Stimulated activated naive CD8-positive, alpha-beta T cell treated with anti-CD3 and anti-CD28 coated beads, Interleukin-15, Interleukin-2, amounts not matched to agents 100 ng/mL and 50 ng/mL, for 24 hours (primary cell): ENCODE results near the gene FAF1.
A peak's percentile ranks its signal among the peaks of the same experiment; 100 is the strongest.

Experiments
- H3K27ac Mint-ChIP-seq: one replicate; pipeline ENCODE4 v1.8.0; 2021; ENCODE audit warnings: mild to moderate bottlenecking, mixed read lengths
- H3K27me3 Mint-ChIP-seq: one replicate; pipeline ENCODE4 v1.8.0; 2021; ENCODE audit warnings: mixed read lengths
- H3K36me3 Mint-ChIP-seq: one replicate; pipeline ENCODE4 v1.8.0; 2021; ENCODE audit warnings: low read depth, mixed read lengths
- H3K4me1 Mint-ChIP-seq: one replicate; pipeline ENCODE4 v1.8.0; 2021; ENCODE audit warnings: low read depth, mixed read lengths
- H3K4me3 Mint-ChIP-seq: one replicate; pipeline ENCODE4 v1.8.0; 2021; ENCODE audit warnings: mild to moderate bottlenecking, mixed read lengths
- H3K9me3 Mint-ChIP-seq: one replicate; pipeline ENCODE4 v1.8.0; 2021; ENCODE audit warnings: mixed read lengths

FAF1 gene

GRCh38 chr1:50497007-50497406 is 463.1 kb downstream of the FAF1 start:
- H3K4me3 Mint-ChIP-seq, result no peak overlapping the region
- peaks cover 54% of the 10 kb centered on the region for H3K36me3 Mint-ChIP-seq
- no peaks in the 10 kb centered on the region for H3K27me3 Mint-ChIP-seq
- no peak overlapping the region for H3K27ac Mint-ChIP-seq
- no peaks in the 10 kb centered on the region for H3K4me1 Mint-ChIP-seq
- H3K9me3 Mint-ChIP-seq, result peaks cover 5% of the 10 kb centered on the region

DNA sequence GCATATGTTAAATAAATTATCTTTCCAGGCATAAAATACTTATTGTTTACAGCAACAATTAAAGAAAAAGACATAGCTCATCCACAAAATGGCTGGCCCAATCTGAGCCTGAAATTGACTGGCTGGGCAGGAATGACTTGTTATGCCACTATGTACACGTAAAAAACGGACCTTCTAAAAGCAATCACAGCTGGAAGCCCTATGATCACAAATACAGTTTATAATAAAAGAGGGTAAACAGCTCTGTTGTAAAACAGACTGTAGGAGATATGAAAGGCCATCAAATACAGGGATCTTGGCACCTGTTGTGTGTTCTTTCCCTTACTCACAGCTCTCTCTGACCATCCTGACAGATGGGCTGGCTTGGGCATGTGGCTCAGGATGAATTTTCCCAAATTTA is 466.4 kb downstream of the FAF1 start:
- no peak overlapping the region for H3K27ac Mint-ChIP-seq
- no peaks in the 10 kb centered on the region for H3K27me3 Mint-ChIP-seq
- H3K36me3 Mint-ChIP-seq, result peaks cover 73% of the 10 kb centered on the region
- H3K4me3 Mint-ChIP-seq, result no peak overlapping the region
- H3K9me3 Mint-ChIP-seq, result peaks cover 8% of the 10 kb centered on the region
- H3K4me1 Mint-ChIP-seq, result peaks cover 13% of the 10 kb centered on the region

- H3K36me3 Mint-ChIP-seq, result peaks cover 73% of the 10 kb centered on the region
- no peak overlapping the region for H3K4me3 Mint-ChIP-seq
- peaks cover 13% of the 10 kb centered on the region for H3K4me1 Mint-ChIP-seq
- H3K27me3 Mint-ChIP-seq, result no peaks in the 10 kb centered on the region
- H3K9me3 Mint-ChIP-seq, result peaks cover 8% of the 10 kb centered on the region
- H3K27ac Mint-ChIP-seq, result no peak overlapping the region
These were observed 467.9 kb downstream of the FAF1 start for GRCh38 chr1:50492142-50492541.

- H3K27me3 Mint-ChIP-seq, result no peaks in the 10 kb centered on the region
- peaks cover 71% of the 10 kb centered on the region for H3K36me3 Mint-ChIP-seq
- H3K4me1 Mint-ChIP-seq, result peaks cover 13% of the 10 kb centered on the region
- no peak overlapping the region for H3K4me3 Mint-ChIP-seq
- peaks cover 6% of the 10 kb centered on the region for H3K9me3 Mint-ChIP-seq
- peak overlapping the region; percentile 79 for H3K27ac Mint-ChIP-seq
These were observed 468.9 kb downstream of the FAF1 start for GRCh38 chr1:50491142-50491541.

GRCh38 chr1:50490640-50491039 is 469.4 kb downstream of the FAF1 start:
- Mint-ChIP-seq H3K4me1 (peaks cover 13% of the 10 kb centered on the region), H3K27ac (peak overlapping the region; percentile 79), H3K27me3 (no peaks in the 10 kb centered on the region)

GRCh38 chr1:50488876-50489275 is 471.2 kb downstream of the FAF1 start:
- peaks cover 70% of the 10 kb centered on the region for H3K36me3 Mint-ChIP-seq
- H3K4me1 Mint-ChIP-seq, result peaks cover 13% of the 10 kb centered on the region
- no peak overlapping the region for H3K4me3 Mint-ChIP-seq
- H3K27ac Mint-ChIP-seq, result peak overlapping the region; percentile 63
- peaks cover 3% of the 10 kb centered on the region for H3K9me3 Mint-ChIP-seq
- no peaks in the 10 kb centered on the region for H3K27me3 Mint-ChIP-seq

More at GRCh38 chr1:50490640-50491039, 469.4 kb downstream of the FAF1 start:
- Mint-ChIP-seq H3K9me3 (peaks cover 3% of the 10 kb centered on the region), H3K4me3 (no peak overlapping the region), H3K36me3 (peaks cover 70% of the 10 kb centered on the region)

GRCh38 chr1:50488356-50488755 is 471.7 kb downstream of the FAF1 start:
- peaks cover 3% of the 10 kb centered on the region for H3K9me3 Mint-ChIP-seq
- H3K27ac Mint-ChIP-seq, result no peak overlapping the region
- H3K27me3 Mint-ChIP-seq, result no peaks in the 10 kb centered on the region
- H3K36me3 Mint-ChIP-seq, result peaks cover 74% of the 10 kb centered on the region
- peaks cover 13% of the 10 kb centered on the region for H3K4me1 Mint-ChIP-seq
- no peak overlapping the region for H3K4me3 Mint-ChIP-seq

GRCh38 chr1:50487725-50488124 is 472.3 kb downstream of the FAF1 start:
- Mint-ChIP-seq H3K27ac (no peak overlapping the region), H3K27me3 (no peaks in the 10 kb centered on the region), H3K4me1 (peaks cover 13% of the 10 kb centered on the region), H3K4me3 (no peak overlapping the region), H3K36me3 (peaks cover 74% of the 10 kb centered on the region), H3K9me3 (peaks cover 3% of the 10 kb centered on the region)

- Mint-ChIP-seq H3K9me3 (no peaks in the 10 kb centered on the region), H3K4me1 (no peaks in the 10 kb centered on the region), H3K4me3 (no peak overlapping the region), H3K27me3 (no peaks in the 10 kb centered on the region), H3K27ac (no peak overlapping the region), H3K36me3 (peaks cover 20% of the 10 kb centered on the region)
These were observed 478.8 kb downstream of the FAF1 start for GRCh38 chr1:50481142-50481736.

DNA sequence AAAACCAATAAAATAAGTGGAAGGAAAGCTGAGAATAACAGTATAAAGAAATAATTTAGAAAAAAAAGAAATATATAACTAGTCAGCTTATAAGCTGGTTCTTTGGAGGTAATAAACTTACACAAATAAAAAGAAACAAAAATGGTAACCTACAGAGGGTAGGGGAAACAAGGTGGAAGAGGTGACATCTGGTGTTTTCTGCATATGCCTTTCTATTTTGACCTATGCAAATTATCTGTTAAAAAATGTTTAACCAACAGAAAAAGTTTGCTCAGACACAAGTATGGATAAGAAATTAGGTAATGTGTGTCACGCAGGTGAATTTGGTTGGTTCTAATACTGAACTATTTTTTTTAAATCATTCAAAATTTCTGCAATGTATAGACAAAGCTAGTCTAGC is 483.3 kb downstream of the FAF1 start:
- peaks cover 26% of the 10 kb centered on the region for H3K36me3 Mint-ChIP-seq
- H3K27ac Mint-ChIP-seq, result no peak overlapping the region
- H3K27me3 Mint-ChIP-seq, result no peaks in the 10 kb centered on the region
- H3K4me3 Mint-ChIP-seq, result no peak overlapping the region
- no peaks in the 10 kb centered on the region for H3K9me3 Mint-ChIP-seq
- no peaks in the 10 kb centered on the region for H3K4me1 Mint-ChIP-seq

GRCh38 chr1:50474859-50475809 is 484.9 kb downstream of the FAF1 start:
- Mint-ChIP-seq H3K4me3 (no peak overlapping the region), H3K27ac (no peak overlapping the region), H3K36me3 (peaks cover 35% of the 10 kb centered on the region), H3K27me3 (no peaks in the 10 kb centered on the region), H3K9me3 (no peaks in the 10 kb centered on the region), H3K4me1 (no peaks in the 10 kb centered on the region)

DNA sequence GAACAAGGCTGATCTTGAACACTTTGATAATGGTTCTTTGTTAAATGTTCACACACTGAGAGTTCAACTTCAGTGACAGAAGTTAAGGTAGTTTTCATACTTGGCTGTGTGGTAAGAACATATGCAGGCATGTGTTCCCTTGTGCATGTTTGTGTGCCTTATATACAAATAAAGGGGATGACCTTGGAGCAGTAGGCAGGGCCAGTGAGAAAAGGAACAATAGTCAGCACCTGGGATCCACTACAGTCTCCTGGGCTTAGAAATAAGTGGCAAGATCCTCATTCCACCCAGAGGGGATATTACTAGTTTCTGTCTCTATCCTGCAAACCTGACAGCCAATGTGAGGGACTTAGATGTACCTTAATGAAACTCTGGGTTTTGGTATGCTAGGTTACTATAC is 486.6 kb downstream of the FAF1 start:
- Mint-ChIP-seq H3K9me3 (no peaks in the 10 kb centered on the region), H3K4me1 (no peaks in the 10 kb centered on the region), H3K27me3 (no peaks in the 10 kb centered on the region), H3K27ac (no peak overlapping the region), H3K4me3 (no peak overlapping the region), H3K36me3 (peaks cover 41% of the 10 kb centered on the region)

DNA sequence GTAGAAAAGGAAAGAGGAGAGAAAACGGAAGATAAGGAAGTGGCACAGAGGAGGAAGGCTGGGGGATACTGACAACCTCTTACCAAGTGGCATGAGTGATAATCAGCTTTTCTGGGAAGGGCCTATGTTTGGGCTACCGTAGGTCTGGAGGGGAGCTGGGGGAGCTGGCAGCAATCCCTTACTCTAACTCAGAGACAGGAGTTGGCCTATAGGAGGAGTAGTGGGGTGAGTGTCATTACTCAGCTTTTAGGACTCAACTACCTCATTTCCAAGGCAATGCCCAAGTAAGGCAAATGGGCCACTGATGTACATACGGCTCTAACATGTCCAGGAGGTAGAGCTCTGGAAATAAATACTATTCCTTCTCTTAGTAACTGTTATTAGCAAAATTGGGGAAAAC is 488.1 kb downstream of the FAF1 start:
- H3K27ac Mint-ChIP-seq, result no peak overlapping the region
- no peaks in the 10 kb centered on the region for H3K27me3 Mint-ChIP-seq
- H3K9me3 Mint-ChIP-seq, result no peaks in the 10 kb centered on the region
- H3K36me3 Mint-ChIP-seq, result peaks cover 41% of the 10 kb centered on the region
- H3K4me1 Mint-ChIP-seq, result no peaks in the 10 kb centered on the region
- H3K4me3 Mint-ChIP-seq, result no peak overlapping the region

DNA sequence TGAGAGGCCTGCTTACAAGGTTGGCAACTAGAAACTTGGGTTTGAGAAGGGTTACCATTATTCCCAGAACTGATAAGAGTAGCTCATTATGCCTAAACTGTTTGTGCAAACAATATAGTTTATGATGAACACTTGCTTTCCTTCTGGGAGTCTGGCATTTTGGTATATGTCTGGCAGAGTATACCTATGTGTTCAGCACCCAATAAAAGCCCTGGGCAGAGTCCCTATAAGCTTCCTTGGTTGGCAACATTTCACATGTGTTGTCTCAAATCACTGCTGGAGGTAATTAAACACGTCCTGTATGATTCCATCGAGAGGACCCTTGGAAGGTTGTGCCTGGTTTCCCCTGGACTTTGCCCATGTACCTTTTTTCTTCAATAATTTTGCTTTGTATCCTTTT is 497.1 kb downstream of the FAF1 start:
- Mint-ChIP-seq H3K4me1 (no peaks in the 10 kb centered on the region), H3K9me3 (no peaks in the 10 kb centered on the region), H3K27me3 (no peaks in the 10 kb centered on the region), H3K36me3 (peaks cover 6% of the 10 kb centered on the region), H3K4me3 (no peak overlapping the region), H3K27ac (no peak overlapping the region)

DNA sequence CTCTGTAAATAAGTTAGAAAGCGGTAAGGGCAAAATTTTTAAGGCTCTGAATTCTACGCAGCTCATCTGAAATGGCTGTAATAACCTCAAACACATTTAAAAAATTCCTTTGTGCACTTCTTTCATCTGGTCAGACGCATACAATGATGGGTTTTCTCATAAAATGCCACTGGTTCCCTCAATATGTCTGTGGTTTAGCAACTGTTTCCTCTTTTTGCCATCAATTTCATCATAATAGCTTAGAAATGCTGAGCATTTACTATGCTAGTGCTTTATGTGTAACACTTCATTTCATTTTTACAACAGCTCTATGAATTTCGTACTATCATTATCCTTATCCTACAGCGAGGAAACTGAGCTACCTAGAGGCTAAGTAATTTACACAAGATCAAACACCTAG is 501.6 kb downstream of the FAF1 start:
- H3K27ac Mint-ChIP-seq, result no peak overlapping the region
- no peaks in the 10 kb centered on the region for H3K27me3 Mint-ChIP-seq
- H3K4me1 Mint-ChIP-seq, result peaks cover 6% of the 10 kb centered on the region
- H3K36me3 Mint-ChIP-seq, result peaks cover 3% of the 10 kb centered on the region
- H3K4me3 Mint-ChIP-seq, result no peak overlapping the region
- H3K9me3 Mint-ChIP-seq, result no peaks in the 10 kb centered on the region
